ENCODE data around the gene ALDH2.
"Not testable (repeated sequence)": the region's sequence is repeated elsewhere in the genome, so short reads cannot be mapped to it uniquely, and the experiment has no call there.

Gene ALDH2

GRCh38 chr12:111788178-111788654, 21.5 kb downstream of the ALDH2 start:
- no peak for DNase-seq (ENCODE audit: low read depth in 2 of 2)

GRCh38 chr12:111789779-111790178, 23.0 kb downstream of the ALDH2 start:
- no peak for DNase-seq (ENCODE audit: low read depth in 2 of 2)

- DNase-seq (ENCODE audit: low read depth in 2 of 2) = no peak
These were observed 24.8 kb downstream of the ALDH2 start for GRCh38 chr12:111791507-111791906.

GRCh38 chr12:111792155-111792855, 25.6 kb downstream of the ALDH2 start:
- DNase-seq (ENCODE audit: low read depth in 2 of 2) = no peak

GRCh38 chr12:111792856-111793235, 26.1 kb downstream of the ALDH2 start:
- DNase-seq (ENCODE audit: low read depth in 2 of 2) = no peak

GRCh38 chr12:111798182-111798581, 31.4 kb downstream of the ALDH2 start:
- DNase-seq (ENCODE audit: low read depth in 2 of 2) = no peak

- DNase-seq (ENCODE audit: low read depth in 2 of 2) = no peak
These were observed 33.0 kb downstream of the ALDH2 start for GRCh38 chr12:111799758-111800157.

- DNase-seq (ENCODE audit: low read depth in 2 of 2) = no peak
These were observed 36.4 kb downstream of the ALDH2 start for GRCh38 chr12:111803038-111803626.

GRCh38 chr12:111803851-111804250, 37.1 kb downstream of the ALDH2 start:
- no peak for DNase-seq (ENCODE audit: low read depth in 2 of 2)

- no peak for DNase-seq (ENCODE audit: low read depth in 2 of 2)
These were observed 39.6 kb downstream of the ALDH2 start for GRCh38 chr12:111806304-111806703.

GRCh38 chr12:111807232-111807631, 40.5 kb downstream of the ALDH2 start:
- no peak for DNase-seq (ENCODE audit: low read depth in 2 of 2)

GRCh38 chr12:111812881-111813741, 46.4 kb downstream of the ALDH2 start:
- DNase-seq (ENCODE audit: low read depth in 2 of 2) = peak; percentile 54 to 55

GRCh38 chr12:111816065-111816615, 49.4 kb downstream of the ALDH2 start:
- no peak for DNase-seq (ENCODE audit: low read depth in 2 of 2)

- DNase-seq (ENCODE audit: low read depth in 2 of 2) = not testable (repeated sequence)
These were observed 50.2 kb downstream of the ALDH2 start for GRCh38 chr12:111816898-111817297.

- DNase-seq (ENCODE audit: low read depth in 2 of 2) = no peak
These were observed 51.6 kb downstream of the ALDH2 start for GRCh38 chr12:111818340-111818739.

GRCh38 chr12:111819191-111820158, 52.7 kb downstream of the ALDH2 start:
- no peak for DNase-seq (ENCODE audit: low read depth in 2 of 2)

- not testable (repeated sequence) for DNase-seq (ENCODE audit: low read depth in 2 of 2)
These were observed 54.1 kb downstream of the ALDH2 start for GRCh38 chr12:111820828-111821227.

- no peak for DNase-seq (ENCODE audit: low read depth in 2 of 2)
These were observed 56.2 kb downstream of the ALDH2 start for GRCh38 chr12:111822886-111823285.

GRCh38 chr12:111823891-111824290, 57.2 kb downstream of the ALDH2 start:
- no peak for DNase-seq (ENCODE audit: low read depth in 2 of 2)

- not testable (repeated sequence) for DNase-seq (ENCODE audit: low read depth in 2 of 2)
These were observed 57.6 kb downstream of the ALDH2 start for GRCh38 chr12:111824312-111824711.

GRCh38 chr12:111825509-111825908, 58.8 kb downstream of the ALDH2 start:
- DNase-seq (ENCODE audit: low read depth in 2 of 2) = no peak
